Measurements from ENCODE around the gene ZSCAN18.

DNA sequence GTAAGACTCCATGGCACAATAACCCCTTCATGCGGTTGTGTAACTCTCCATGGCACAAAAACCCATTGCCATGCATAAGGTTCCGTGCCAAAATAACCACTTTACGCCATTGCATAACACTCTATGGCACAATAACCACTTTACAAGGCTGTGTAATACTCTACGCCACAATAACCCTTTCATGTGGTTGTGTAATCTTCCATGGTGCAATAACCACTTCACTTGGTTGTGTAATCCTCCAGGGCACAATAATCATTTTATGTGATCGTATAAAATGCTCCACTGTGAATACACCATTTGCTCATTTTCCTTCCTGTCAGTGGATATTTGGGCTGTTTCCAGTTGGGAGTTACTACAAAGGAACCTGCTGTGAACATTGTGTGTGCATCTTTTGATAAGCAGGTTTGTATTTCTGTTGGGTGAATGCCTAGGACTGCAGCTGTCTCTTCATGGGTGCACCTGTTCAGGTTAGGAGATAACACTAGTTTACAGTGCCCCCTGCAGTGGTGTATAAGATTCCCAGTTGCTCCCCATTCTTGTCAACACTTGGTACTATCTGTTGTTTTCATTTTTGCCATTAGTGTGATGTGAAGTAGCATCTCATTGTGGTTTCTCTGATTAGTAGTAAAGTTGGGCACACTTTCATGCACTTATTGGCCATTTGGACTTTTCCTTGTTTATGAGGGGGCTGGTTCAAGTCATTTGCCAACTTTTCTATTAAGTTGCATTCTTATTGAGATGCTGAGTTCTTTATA, 21.1 kb upstream of the ZSCAN18 start:
- TF ChIP-seq, protein P1, sequence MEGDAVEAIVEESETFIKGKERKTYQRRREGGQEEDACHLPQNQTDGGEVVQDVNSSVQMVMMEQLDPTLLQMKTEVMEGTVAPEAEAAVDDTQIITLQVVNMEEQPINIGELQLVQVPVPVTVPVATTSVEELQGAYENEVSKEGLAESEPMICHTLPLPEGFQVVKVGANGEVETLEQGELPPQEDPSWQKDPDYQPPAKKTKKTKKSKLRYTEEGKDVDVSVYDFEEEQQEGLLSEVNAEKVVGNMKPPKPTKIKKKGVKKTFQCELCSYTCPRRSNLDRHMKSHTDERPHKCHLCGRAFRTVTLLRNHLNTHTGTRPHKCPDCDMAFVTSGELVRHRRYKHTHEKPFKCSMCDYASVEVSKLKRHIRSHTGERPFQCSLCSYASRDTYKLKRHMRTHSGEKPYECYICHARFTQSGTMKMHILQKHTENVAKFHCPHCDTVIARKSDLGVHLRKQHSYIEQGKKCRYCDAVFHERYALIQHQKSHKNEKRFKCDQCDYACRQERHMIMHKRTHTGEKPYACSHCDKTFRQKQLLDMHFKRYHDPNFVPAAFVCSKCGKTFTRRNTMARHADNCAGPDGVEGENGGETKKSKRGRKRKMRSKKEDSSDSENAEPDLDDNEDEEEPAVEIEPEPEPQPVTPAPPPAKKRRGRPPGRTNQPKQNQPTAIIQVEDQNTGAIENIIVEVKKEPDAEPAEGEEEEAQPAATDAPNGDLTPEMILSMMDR (IDR thresholded peaks at IDR 0.05) = no peak
- TF ChIP-seq POLR2A (IDR thresholded peaks at IDR 0.05) = no peak
